K562 treated with DMSO at 1 percent for 12 hours (cell line): Measurements from ENCODE around the gene RSPO1. TPM values are rescaled to one million over a fixed set of nuclear protein-coding genes. Genes with fewer than 3 reads are reported as not detected.

ENCODE experiments used
- total RNA-seq: library from RNA; unstranded; fragments of 300-600 nt; gene quantifications from 2 replicates; pipeline ENCODE4 v1.2.3, GENCODE V29; 2022; ENCODE audit not compliant: insufficient read depth

The RSPO1 gene
- total RNA-seq: not detected in 2 replicates

GRCh38 chr1:37634244-37634991 lies at the start of gene RSPO1:
TSS of gene RSPO1 (minus strand) at chr1:37634892. CDS start at chr1:37629661, 5,231 bp downstream.

GRCh38 chr1:37595440-37596181 lies 39.1 kb downstream of the RSPO1 start, which contains the start of gene GNL2:
TSS of gene GNL2 (minus strand) at chr1:37595937. CDS start at chr1:37595822, 115 bp downstream.

Other genes with a start within 250 kb of the RSPO1 start
- gene ZC3H12A, start 160.3 kb downstream of the RSPO1 start, total RNA-seq: 12.6 and 19.2 TPM in 2 replicates
- gene MEAF6, start 120.1 kb downstream of the RSPO1 start, total RNA-seq: 59.5 and 89.1 TPM in 2 replicates
- gene SNIP1, start 80.6 kb downstream of the RSPO1 start, total RNA-seq: 5.5 and 10.4 TPM in 2 replicates
- 0.60 and 5.6 TPM in 2 replicates for gene DNALI1, start 78.0 kb downstream of the RSPO1 start, total RNA-seq
- 60.8 and 85.9 TPM in 2 replicates for gene GNL2, start 39.0 kb downstream of the RSPO1 start, total RNA-seq
- 50.0 and 88.1 TPM in 2 replicates for gene CDCA8, start 57.6 kb upstream of the RSPO1 start, total RNA-seq
- gene EPHA10, start 130.2 kb upstream of the RSPO1 start, total RNA-seq: not detected in 2 replicates
- 0.48 and 0.58 TPM in 2 replicates for gene MANEAL, start 159.0 kb upstream of the RSPO1 start, total RNA-seq
- gene C1orf122, start 172.9 kb upstream of the RSPO1 start, total RNA-seq: 80.3 and 182 TPM in 2 replicates
- gene YRDC, start 173.3 kb upstream of the RSPO1 start, total RNA-seq: 41.1 and 46.3 TPM in 2 replicates
- 1.1 and 4.0 TPM in 2 replicates for gene MTF1, start 224.7 kb upstream of the RSPO1 start, total RNA-seq